ENCODE results near the gene PTK6. TPM values are rescaled to one million over a fixed set of nuclear protein-coding genes. Genes with fewer than 3 reads are reported as not detected.
"Not testable (repeated sequence)": the region's sequence is repeated elsewhere in the genome, so short reads cannot be mapped to it uniquely, and the experiment has no call there.

Gene PTK6
- polyA plus RNA-seq, 3 donors: 0.80 to 1.7 (median 1.2) TPM

- no peak for DNase-seq
Measured at GRCh38 chr20:63531686-63532448, 5.3 kb downstream of the PTK6 start.

GRCh38 chr20:63530788-63531160, 6.4 kb downstream of the PTK6 start:
- no peak for DNase-seq

- no peak for DNase-seq
Measured at GRCh38 chr20:63529861-63530787, 7.1 kb downstream of the PTK6 start.

GRCh38 chr20:63529180-63529860, 7.9 kb downstream of the PTK6 start:
- no peak for DNase-seq

GRCh38 chr20:63527184-63527583, 10.0 kb downstream of the PTK6 start:
- DNase-seq: no peak

- DNase-seq: no peak
Measured at GRCh38 chr20:63525971-63526370, 11.2 kb downstream of the PTK6 start.

- no peak for DNase-seq
Measured at GRCh38 chr20:63525185-63525584, 12.0 kb downstream of the PTK6 start.

GRCh38 chr20:63522981-63523611, 14.1 kb downstream of the PTK6 start:
- DNase-seq: no peak

- no peak for DNase-seq
Measured at GRCh38 chr20:63522091-63522868, 14.9 kb downstream of the PTK6 start.

- DNase-seq: no peak
Measured at GRCh38 chr20:63521602-63522001, 15.6 kb downstream of the PTK6 start.

- DNase-seq: peak; percentile 65
Measured at GRCh38 chr20:63520934-63521601, 16.1 kb downstream of the PTK6 start.

- DNase-seq: peak; percentile 83
Measured at GRCh38 chr20:63520504-63520933, 16.7 kb downstream of the PTK6 start, which contains the start of gene PPDPF. Gene PPDPF (plus strand): TSS chr20:63520765. CDS start chr20:63521309, 544 bp downstream.

GRCh38 chr20:63519668-63520503, 17.3 kb downstream of the PTK6 start:
- no peak for DNase-seq

- no peak for DNase-seq
Measured at GRCh38 chr20:63518946-63519667, 18.1 kb downstream of the PTK6 start.

GRCh38 chr20:63518351-63518861, 18.8 kb downstream of the PTK6 start:
- no peak for DNase-seq

GRCh38 chr20:63517376-63518309, 19.5 kb downstream of the PTK6 start:
- DNase-seq: no peak

GRCh38 chr20:63514520-63514919, 22.7 kb downstream of the PTK6 start:
- DNase-seq: not testable (repeated sequence)

All from renal pelvis (tissue), 4 donors.